WTC11 (cell line): Measurements from ENCODE around the gene ADH5.
"Not testable (repeated sequence)": the region's sequence is repeated elsewhere in the genome, so short reads cannot be mapped to it uniquely, and the experiment has no call there.

ENCODE experiments used
- CREM ChIP-seq: sonication (generic); formaldehyde crosslinking; IDR thresholded peaks from 2 replicates; pipeline ENCODE4 v1.8.1; 2022; ENCODE audit warnings: mild to moderate bottlenecking, missing genetic modification reagents, moderate library complexity
- CTCF ChIP-seq: fragments of 200-600 bp; IDR thresholded peaks from 2 replicates; pipeline ENCODE4 v1.8.0; 2022; ENCODE audit warnings: antibody characterized with exemption
- MXD4 ChIP-seq: fragments of 250-450 bp; sonication (Bioruptor Pico); IDR thresholded peaks from 2 replicates; pipeline ENCODE4 v1.8.0; 2021; ENCODE audit warnings: mild to moderate bottlenecking, moderate library complexity, borderline replicate concordance
- NFYB ChIP-seq: sonication (generic); formaldehyde crosslinking; conservative IDR thresholded peaks from 2 replicates; pipeline ENCODE4 v1.8.0; 2022; ENCODE audit warnings: low read depth, missing genetic modification reagents

- not testable (repeated sequence) for TF ChIP-seq CREM; CTCF; MXD4 (CRISPR knock-in tag); NFYB
Observed at GRCh38 chr4:99109286-99109685, 20.7 kb upstream of the ADH5 start.
